Measurements from ENCODE around the gene C1orf53.

DNA sequence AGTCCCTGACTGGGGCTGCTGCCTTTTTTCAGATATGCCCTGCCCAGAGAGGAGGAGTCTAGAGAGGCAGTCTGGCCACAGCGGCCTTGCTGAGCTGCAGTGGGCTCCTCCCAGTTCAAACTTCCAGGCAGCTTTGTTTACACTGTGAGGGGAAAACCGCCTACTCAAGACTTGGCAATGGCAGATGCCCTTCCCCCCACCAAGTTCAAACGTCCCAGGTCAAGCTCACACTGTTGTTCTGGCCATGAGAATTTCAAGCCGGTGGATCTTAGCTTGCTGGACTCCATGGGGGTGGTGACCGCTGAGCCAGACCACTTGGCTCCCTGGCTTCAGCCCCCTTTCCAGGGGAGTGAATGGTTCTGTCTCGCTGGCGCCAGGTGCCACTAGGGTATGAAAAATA is 18.3 kb upstream of the C1orf53 start:
- TF ChIP-seq, protein P1, sequence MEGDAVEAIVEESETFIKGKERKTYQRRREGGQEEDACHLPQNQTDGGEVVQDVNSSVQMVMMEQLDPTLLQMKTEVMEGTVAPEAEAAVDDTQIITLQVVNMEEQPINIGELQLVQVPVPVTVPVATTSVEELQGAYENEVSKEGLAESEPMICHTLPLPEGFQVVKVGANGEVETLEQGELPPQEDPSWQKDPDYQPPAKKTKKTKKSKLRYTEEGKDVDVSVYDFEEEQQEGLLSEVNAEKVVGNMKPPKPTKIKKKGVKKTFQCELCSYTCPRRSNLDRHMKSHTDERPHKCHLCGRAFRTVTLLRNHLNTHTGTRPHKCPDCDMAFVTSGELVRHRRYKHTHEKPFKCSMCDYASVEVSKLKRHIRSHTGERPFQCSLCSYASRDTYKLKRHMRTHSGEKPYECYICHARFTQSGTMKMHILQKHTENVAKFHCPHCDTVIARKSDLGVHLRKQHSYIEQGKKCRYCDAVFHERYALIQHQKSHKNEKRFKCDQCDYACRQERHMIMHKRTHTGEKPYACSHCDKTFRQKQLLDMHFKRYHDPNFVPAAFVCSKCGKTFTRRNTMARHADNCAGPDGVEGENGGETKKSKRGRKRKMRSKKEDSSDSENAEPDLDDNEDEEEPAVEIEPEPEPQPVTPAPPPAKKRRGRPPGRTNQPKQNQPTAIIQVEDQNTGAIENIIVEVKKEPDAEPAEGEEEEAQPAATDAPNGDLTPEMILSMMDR (IDR thresholded peaks at IDR 0.05), result no peak
- no peak for TF ChIP-seq POLR2A (IDR thresholded peaks at IDR 0.05)
